G401.6 (cell line): ENCODE data around the gene RNF144A.
"Not testable (repeated sequence)": the region's sequence is repeated elsewhere in the genome, so short reads cannot be mapped to it uniquely, and the experiment has no call there.

Experiments
- FAIRE-seq: peaks from 2 replicates; lab custom pipeline; 2012; peaks lifted over from hg19 to GRCh38; lab: Jason Lieb, UNC

RNF144A gene

GRCh38 chr2:6973895-6974545, 56.8 kb downstream of the RNF144A start:
- FAIRE-seq = no peak

- FAIRE-seq = no peak
These were observed 58.8 kb downstream of the RNF144A start for GRCh38 chr2:6975988-6976387.

- no peak for FAIRE-seq
These were observed 60.0 kb downstream of the RNF144A start for GRCh38 chr2:6977113-6977741.

- no peak for FAIRE-seq
These were observed 60.6 kb downstream of the RNF144A start for GRCh38 chr2:6977786-6978185.

- FAIRE-seq = no peak
These were observed 61.8 kb downstream of the RNF144A start for GRCh38 chr2:6978991-6979390.

- no peak for FAIRE-seq
These were observed 65.2 kb downstream of the RNF144A start for GRCh38 chr2:6982449-6982848.

GRCh38 chr2:6982934-6983589, 65.8 kb downstream of the RNF144A start:
- no peak for FAIRE-seq

- FAIRE-seq = no peak
These were observed 69.2 kb downstream of the RNF144A start for GRCh38 chr2:6986301-6986911.

GRCh38 chr2:6986912-6987361, 69.7 kb downstream of the RNF144A start:
- no peak for FAIRE-seq

GRCh38 chr2:6990871-6991270, 73.7 kb downstream of the RNF144A start:
- no peak for FAIRE-seq

GRCh38 chr2:6992794-6993228, 75.6 kb downstream of the RNF144A start:
- no peak for FAIRE-seq

- no peak for FAIRE-seq
These were observed 76.0 kb downstream of the RNF144A start for GRCh38 chr2:6993229-6993640.

GRCh38 chr2:6993936-6994335, 76.7 kb downstream of the RNF144A start:
- no peak for FAIRE-seq

- no peak for FAIRE-seq
These were observed 77.4 kb downstream of the RNF144A start for GRCh38 chr2:6994536-6995128.

GRCh38 chr2:6995391-6996097, 78.3 kb downstream of the RNF144A start:
- no peak for FAIRE-seq

GRCh38 chr2:6999211-6999877, 82.1 kb downstream of the RNF144A start:
- FAIRE-seq = no peak

- FAIRE-seq = not testable (repeated sequence)
These were observed 84.2 kb downstream of the RNF144A start for GRCh38 chr2:7001395-7001794.

- FAIRE-seq = no peak
These were observed 86.7 kb downstream of the RNF144A start for GRCh38 chr2:7003895-7004294.

GRCh38 chr2:7004636-7005035, 87.4 kb downstream of the RNF144A start:
- FAIRE-seq = no peak

GRCh38 chr2:7007488-7007845, 90.3 kb downstream of the RNF144A start:
- no peak for FAIRE-seq
